GM10266 (cell line): ENCODE measurements around the gene UPP2.

ENCODE experiments used
- DNase-seq: peaks from one replicate; pipeline ENCODE4 v3.0.0; 2012; ENCODE audit errors: extremely low spot score
- TF ChIP-seq, protein P1 (sequence below): IDR thresholded peaks from 2 replicates; pipeline ENCODE4 v1.5.1; 2012; ENCODE audit warnings: mild to moderate bottlenecking, low read depth; ENCODE audit not compliant: control insufficient read depth, insufficient read depth; ENCODE audit errors: missing control alignments

UPP2 gene

DNA sequence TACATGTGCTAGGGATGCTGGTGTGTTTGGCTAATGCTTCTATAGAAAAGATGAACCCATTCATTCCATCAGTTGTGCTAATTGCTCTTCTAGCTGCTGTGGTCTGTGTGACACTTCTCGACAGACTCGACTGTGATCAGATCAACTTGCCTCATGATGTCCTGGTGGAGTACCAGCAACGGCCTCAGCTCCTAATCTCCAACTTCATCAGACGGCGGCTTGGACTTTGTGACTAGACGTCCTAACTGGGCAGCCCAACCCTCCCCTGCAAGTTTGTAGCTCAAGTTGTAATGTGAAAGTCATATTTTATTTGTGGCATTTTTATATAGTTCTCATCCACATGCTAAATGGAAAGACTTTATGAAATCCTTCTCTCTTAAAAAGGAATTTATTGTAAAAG lies 33.0 kb downstream of the UPP2 start:
- TF ChIP-seq, protein P1, sequence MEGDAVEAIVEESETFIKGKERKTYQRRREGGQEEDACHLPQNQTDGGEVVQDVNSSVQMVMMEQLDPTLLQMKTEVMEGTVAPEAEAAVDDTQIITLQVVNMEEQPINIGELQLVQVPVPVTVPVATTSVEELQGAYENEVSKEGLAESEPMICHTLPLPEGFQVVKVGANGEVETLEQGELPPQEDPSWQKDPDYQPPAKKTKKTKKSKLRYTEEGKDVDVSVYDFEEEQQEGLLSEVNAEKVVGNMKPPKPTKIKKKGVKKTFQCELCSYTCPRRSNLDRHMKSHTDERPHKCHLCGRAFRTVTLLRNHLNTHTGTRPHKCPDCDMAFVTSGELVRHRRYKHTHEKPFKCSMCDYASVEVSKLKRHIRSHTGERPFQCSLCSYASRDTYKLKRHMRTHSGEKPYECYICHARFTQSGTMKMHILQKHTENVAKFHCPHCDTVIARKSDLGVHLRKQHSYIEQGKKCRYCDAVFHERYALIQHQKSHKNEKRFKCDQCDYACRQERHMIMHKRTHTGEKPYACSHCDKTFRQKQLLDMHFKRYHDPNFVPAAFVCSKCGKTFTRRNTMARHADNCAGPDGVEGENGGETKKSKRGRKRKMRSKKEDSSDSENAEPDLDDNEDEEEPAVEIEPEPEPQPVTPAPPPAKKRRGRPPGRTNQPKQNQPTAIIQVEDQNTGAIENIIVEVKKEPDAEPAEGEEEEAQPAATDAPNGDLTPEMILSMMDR = no peak

DNA sequence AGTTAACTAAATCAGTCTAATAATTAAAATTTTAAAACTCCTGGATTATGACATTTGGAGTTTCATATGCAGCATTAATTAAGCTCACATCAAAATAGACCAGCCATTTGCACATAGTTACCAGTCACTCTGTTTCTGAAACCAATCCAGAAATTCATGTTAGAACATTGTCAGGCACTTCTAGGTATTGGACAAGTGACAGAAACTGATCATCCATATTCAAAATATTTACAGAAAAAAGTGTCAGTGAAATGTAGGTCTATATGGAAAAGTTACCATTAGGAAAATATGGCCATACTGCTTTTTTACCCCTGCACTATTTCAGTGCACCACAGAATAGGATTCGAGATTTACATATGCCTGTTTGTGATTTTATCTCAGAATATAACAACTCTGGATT lies 33.4 kb downstream of the UPP2 start:
- DNase-seq = no peak
- TF ChIP-seq, protein P1 = no peak

More for the DNA sequence above, 33.0 kb downstream of the UPP2 start:
- DNase-seq = no peak

DNA sequence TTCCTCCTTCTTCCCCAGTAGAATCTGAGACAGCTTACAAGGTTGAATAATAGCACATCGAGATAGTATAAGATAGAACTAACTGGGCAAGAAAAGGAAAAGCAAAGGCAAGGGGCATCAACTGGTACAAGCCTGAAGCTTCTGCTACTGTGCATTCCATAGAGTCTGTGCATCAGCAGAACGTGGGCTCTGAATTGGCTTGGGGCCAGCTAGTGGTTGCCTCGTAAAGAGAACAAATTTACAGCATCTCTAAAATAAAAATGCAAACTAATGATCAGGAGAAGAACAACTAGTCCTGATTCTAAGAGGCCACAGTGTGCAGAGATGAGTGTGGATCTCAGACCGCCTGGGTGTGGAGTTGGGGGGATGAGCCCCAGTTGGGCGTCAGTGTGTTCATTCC lies 36.6 kb downstream of the UPP2 start:
- no peak for DNase-seq

DNA sequence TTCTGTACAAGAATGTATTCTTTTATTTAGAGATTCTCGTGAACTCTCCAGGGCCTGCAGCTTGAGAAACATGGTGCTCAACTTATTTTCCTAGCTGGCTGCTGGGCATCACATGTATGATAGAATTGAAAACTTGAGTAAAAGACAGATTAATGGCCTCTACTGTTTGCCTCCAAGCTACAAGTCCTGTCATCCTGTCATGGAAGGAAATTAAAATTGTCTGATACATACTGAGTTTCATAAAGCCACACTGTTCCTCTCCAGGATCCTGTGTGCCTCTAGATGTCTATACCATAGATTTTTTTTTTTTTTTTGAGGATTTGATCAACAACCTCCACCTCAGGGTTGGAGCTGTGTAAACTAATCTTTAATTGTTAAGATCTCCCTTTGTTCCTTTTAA lies 38.5 kb downstream of the UPP2 start:
- TF ChIP-seq, protein P1 = no peak
- DNase-seq = no peak

More for the DNA sequence above, 36.6 kb downstream of the UPP2 start:
- TF ChIP-seq, protein P1 = no peak

DNA sequence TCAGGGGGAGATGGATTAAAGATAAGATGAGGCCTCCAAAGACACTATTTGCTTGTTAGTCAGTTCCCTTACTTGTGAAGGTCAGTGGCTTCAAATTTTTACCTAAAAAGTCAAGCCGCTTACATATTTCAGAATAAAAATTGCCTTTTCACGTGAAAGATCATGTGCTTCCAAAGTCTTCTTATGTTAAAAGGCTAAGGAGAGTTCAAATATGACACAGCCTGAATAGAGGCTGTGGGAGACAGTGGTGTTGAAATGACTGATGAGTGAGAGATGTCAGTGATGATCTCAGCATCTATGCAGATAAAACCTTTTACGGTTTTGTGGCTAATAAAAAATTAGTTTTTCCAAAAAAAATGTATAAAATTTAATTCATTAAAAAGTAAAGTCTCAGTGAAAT lies 40.5 kb downstream of the UPP2 start:
- TF ChIP-seq, protein P1 = no peak
- no peak for DNase-seq

DNA sequence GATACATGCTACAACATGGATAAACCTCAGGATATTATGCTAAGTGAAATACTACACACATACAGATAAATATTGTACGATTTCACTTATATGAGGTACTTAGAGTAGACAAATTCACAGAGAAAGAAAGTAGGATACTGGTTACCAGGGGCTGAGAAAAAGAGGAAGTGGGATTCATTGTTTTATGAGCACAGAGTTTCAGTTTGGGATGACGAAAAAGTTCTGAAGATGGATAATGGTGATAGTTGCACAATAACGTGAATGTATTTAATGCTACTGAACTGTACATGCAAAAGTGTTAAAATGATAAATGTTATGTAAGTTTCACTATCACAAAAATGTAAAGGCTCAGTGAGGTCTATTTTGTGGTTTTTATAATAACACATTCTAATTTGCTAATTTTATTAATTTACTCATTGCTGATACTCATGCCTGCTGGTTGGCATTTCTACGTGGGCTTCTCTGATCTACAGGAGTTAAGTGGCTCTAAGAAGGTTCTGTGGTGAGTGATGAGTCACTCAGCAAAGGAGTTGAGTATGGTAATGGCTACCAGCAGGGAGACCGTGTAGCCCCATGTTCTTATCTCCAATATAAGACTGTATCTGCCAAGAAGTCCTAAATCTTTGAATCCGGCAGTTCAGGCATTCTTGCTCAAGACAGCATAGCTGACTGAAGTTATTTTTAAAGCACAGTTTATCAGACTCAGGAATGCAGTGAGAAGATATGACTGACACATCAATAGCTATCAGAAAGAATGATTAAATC lies 41.1 kb downstream of the UPP2 start:
- no peak for DNase-seq
- TF ChIP-seq, protein P1 = no peak

DNA sequence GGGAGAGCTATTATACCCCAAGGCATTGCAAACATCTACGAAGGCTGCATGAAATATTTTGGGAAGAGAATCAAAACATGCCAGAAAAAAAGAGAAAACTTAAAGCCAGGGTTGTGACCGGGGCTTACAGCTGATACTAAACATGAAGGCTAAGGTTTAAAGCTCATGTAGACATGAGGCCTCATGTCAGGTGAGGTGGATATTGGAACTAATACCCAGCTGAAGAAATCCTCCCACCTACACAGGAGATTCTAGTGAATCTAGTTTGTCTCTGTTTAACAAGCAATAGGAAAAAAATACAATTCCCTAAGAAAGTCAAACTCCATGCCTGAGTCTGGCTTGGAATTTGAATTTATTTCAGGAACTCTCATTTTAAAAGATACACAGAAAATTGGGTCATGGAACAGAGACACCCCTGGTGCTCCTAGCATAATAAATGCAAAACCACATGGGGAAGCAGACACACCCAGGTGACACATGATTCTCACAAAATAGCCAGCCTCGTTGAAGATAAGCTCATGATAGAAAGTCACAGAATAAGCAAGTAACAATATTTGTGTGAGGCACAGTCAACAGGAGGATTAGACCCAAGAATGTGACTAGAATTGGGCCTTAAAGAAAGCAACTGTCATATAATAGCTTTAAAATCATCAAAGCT lies 42.2 kb downstream of the UPP2 start:
- DNase-seq = no peak
- TF ChIP-seq, protein P1 = no peak
